HG03439 (cell line): Measurements from ENCODE around the gene ARRDC2.
"Not testable (repeated sequence)": the region's sequence is repeated elsewhere in the genome, so short reads cannot be mapped to it uniquely, and the experiment has no call there.

ENCODE experiments used
- ATAC-seq: cut with Tn5 transposase; IDR thresholded peaks from one replicate; pipeline ENCODE4 v1.9.1; 2021; ENCODE audit warnings: mild to moderate bottlenecking, moderate library complexity; ENCODE audit not compliant: unreplicated experiment

Gene ARRDC2

DNA sequence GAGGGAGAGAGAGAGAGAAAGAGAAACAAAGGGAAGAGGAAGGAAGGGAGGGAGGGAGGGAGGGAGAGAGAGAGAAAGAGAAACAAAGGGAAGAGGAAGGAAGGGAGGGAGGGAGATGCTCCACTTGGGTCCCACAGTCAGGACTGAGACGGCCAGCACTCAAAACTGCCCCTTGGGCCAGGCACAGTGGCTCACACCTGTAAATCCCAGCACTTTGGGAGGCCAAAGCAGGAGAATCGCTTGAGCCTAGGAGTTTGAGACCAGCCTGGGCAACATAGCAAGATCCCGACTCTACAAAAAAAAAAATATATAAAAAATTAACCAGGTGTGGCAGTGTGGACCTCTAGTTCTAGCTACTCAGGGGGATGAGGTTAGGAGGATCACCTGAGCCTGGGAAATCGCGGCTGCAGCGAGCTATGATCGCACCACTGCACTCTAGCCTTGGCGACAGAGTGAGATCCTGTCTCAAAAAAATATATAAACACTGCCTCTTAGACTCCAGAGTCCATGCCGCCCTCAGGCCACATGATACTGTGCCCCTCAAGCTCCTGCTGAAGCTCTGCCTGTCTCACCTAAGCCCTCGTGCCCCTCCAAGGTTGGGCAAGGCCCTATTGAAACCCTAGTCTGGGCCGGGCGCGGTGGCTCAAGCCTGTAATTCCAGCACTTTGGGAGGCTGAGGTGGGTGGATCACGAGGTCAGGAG is 8.4 kb downstream of the ARRDC2 start:
- ATAC-seq = no peak

- no peak for ATAC-seq
Observed at GRCh38 chr19:18017275-18018083, 9.5 kb downstream of the ARRDC2 start.

- no peak for ATAC-seq
Observed at GRCh38 chr19:18020212-18021085, 12.5 kb downstream of the ARRDC2 start.

DNA sequence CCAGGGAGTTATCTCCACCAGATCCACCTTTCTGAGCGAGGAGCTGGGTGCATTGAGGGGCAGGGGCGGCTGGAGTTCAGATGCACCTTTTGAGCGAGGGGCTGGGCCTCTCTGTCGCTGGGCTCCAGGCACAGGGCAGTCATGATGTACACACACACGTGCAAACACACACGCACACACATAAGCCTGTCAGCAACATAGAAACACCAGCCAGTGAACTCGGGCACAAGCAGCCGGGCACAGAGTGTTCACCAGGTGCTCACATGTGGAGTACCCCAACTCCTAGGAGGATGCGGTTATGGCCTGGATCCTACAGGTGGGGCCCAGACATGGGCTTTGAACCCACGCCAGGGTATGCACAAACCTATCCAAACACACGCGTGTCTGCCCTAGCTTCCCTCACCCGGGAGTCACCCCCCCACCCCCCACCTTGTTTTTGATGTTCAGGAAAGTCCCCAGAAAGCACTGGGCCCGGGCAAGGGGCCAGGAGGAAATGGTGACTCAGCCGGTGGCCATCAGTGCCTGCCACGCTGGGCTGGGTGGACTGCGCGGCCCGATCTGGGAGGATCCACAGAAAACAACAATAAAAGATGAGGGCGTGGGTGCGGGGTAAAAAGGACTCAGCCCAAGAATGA is 13.3 kb downstream of the ARRDC2 start:
- ATAC-seq = no peak

DNA sequence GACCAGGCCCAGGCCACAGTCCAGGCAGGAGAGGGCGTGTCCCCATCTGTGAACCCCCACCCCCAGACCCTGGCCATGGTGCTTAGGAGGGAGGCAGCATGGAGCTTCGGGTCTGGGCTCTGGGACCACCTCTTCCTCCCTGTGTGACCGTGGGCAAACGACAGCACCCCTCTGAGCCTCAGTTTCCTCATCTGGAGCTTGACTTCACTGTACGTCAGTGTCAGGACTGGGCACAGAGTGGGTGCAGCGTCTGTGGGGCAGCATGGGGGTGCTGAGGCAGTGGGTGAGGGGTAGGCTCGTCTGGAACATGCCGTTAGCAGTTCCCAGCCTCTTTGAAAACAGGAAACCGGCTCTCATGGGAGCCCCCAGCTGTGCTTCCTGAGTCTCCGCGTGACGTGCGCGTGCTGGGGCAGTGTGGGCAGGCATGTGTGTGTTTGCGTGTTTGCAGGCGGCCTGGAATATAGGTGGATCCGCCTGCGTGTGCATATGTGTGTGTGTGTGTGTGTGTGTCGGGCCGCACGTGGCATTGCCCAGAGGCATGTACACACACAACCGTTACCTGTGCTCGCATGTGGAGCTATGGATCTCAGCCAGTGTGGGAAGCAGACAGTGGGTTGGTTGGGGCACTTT is 15.8 kb downstream of the ARRDC2 start:
- ATAC-seq = no peak

DNA sequence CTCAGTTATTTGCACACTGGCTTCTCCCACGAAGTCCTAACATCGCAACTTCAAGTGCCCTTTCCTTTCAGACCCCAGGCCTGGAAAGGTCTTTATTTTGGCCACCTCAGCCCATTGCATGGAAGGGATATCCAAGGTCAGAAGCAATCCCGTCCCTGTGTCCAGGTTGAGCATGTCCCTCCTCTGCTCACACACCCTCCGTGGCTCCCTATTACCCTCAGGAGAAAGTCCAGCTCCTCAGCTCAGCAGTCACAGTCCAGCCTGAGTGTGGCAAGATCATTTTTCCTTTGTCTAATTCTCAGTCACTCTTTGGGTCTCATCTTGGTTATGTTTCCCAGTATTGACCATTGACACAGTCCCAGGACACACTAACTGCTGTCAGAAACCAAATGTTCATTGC is 19.2 kb downstream of the ARRDC2 start:
- ATAC-seq = no peak

- ATAC-seq = no peak
Observed at GRCh38 chr19:18029617-18030338, 21.8 kb downstream of the ARRDC2 start.

DNA sequence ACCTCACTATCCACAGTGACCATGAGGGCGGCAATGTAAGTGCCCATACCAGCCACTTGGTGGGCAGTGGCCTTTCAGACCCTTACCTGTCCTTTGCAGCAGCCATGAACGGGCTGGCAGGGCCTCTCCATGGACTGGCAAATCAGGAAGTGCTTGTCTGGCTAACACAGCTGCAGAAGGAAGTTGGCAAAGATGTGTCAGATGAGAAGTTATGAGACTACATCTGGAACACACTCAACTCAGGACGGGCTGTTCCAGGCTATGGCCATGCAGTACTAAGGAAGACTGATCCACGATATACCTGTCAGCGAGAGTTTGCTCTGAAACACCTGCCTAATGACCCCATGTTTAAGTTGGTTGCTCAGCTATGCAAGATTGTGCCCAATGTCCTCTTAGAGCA is 23.4 kb downstream of the ARRDC2 start:
- not testable (repeated sequence) for ATAC-seq

DNA sequence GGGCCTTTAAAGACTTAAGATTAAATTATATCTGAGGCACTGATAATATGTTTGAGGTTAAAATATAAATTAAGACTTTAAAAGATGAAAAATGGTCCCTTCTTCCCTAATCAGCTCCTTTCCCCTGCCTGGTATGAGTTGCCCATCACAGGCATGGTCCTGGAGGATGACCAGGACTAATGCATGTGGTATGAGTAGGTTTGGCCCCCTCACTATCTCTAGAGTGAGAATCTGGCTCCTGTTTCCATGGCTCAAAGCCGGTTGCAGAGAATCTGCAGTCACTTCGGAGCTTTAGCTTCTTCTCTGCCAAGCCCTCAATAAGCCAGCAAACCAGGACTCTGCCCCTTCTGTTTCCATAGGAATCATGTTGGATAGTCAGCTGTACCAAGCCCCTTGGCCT is 24.1 kb downstream of the ARRDC2 start:
- ATAC-seq = not testable (repeated sequence)

DNA sequence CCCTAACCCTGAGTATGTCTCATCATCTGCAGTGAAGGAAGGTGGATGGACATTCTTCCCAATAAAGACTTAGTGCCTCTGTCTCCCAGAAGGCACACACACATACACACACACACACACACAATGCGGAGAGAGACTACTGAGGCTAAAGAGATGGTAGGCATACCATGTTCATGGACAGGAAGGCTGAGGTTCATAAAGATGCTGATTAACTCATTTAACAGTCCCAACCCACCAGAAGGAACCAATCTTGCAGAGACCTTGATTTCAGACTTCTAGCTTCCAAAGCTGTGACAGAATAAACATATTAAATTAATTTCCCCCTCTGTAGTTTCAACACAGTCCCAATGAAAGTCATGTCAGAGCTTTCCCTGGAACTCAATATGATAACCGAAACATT is 33.1 kb downstream of the ARRDC2 start:
- ATAC-seq = no peak

DNA sequence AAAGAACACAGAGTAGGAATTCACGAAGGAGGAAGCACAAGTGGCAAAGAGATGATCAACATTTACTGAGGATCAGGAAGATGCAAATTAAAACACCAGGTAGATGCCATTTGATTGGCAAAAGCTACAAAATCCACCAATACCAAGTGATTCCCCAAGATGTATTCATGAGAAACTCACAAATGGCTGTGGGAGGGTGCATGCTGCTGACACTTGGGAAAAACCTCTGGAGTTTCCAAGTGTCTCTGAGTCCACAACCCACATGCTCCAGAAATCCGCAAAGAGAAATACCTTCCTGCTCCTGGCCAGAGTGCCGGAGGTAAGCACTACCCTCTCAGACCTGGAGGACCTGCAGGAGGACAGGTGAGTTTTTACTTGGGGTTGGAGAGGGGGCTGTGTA is 35.7 kb downstream of the ARRDC2 start:
- ATAC-seq = no peak

GRCh38 chr19:18044825-18045304 is 36.9 kb downstream of the ARRDC2 start:
- ATAC-seq = peak; percentile 88

- peak; percentile 28 for ATAC-seq
Observed at GRCh38 chr19:18045307-18046050, 37.5 kb downstream of the ARRDC2 start.

DNA sequence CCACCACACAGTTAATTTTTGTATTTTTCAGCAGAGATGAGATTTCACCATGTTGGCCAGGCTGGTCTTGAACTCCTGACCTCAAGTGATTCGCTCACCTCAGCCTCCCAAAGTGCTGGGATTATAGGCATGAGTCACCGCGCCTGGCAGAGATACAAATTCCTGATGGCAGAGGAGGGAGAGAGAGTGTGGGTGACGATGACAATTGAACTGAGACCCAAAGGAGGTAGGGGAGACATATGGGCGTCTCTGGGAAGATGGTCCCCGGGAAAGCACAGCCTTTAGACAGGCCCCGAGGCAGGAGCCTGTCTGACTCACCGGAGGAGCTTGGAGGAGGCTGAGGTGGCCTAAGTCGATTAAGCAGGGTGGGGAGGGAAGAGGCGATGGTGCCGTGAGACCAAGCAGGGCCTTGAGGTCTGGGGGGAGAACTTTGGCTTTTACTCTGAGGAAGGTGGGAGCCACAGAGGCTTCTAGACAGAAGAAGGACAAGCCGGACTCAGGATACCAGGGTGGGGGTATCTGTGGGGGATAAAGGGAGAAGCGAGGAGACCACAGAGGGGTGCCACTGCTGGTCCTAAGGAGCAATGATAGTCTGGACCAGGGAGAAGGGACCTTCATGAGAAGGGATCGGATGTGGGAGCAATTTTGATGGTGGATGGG is 38.2 kb downstream of the ARRDC2 start:
- no peak for ATAC-seq

GRCh38 chr19:18049385-18049784 is 41.4 kb downstream of the ARRDC2 start:
- ATAC-seq = no peak

DNA sequence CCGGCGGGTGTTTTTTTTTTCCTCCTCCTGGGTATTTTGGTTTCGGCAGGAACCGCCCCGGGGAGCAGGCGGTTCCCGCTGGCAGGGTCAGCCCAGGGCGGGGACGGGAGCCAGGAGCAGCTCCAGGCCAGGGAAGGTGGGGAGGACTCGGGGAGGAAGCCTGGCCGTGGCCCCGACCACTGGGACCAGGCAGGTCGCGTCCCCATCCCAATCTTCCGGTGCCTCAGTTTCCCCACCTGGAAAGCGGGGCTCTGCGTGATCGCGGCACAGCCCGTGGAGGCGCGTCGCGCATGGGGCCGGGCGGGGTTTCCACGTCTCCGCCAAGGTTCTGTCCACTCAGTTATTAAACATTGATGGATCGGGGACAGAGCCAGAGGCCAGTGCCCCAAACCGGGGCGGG is 43.9 kb downstream of the ARRDC2 start:
- no peak for ATAC-seq

- no peak for ATAC-seq
Observed at GRCh38 chr19:18053576-18054219, 45.7 kb downstream of the ARRDC2 start.

DNA sequence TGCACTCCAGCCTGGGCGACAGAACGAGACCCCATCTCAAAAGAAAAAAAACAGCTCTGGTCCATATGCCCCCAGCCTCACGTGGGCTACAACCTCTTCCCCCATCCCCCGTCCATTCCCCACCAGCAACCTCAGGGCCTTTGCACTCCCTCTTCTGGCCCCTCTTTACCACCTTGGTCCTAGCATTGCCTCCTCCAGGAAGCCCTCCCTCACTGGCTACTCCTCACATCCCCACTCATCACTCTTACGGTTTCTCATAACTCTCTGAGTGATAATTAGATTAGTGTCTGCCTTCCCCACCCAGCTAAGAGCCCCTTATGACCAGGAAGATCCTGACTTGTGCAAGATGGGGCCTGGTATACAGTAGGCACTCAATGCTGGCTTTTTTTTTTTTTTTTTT is 48.0 kb downstream of the ARRDC2 start:
- no peak for ATAC-seq
